ENCODE results near the gene SLC49A4.
"Not testable (repeated sequence)": the region's sequence is repeated elsewhere in the genome, so short reads cannot be mapped to it uniquely, and the experiment has no call there.

SLC49A4 gene, protein sequence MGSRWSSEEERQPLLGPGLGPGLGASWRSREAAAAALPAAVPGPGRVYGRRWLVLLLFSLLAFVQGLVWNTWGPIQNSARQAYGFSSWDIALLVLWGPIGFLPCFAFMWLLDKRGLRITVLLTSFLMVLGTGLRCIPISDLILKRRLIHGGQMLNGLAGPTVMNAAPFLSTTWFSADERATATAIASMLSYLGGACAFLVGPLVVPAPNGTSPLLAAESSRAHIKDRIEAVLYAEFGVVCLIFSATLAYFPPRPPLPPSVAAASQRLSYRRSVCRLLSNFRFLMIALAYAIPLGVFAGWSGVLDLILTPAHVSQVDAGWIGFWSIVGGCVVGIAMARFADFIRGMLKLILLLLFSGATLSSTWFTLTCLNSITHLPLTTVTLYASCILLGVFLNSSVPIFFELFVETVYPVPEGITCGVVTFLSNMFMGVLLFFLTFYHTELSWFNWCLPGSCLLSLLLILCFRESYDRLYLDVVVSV

DNA sequence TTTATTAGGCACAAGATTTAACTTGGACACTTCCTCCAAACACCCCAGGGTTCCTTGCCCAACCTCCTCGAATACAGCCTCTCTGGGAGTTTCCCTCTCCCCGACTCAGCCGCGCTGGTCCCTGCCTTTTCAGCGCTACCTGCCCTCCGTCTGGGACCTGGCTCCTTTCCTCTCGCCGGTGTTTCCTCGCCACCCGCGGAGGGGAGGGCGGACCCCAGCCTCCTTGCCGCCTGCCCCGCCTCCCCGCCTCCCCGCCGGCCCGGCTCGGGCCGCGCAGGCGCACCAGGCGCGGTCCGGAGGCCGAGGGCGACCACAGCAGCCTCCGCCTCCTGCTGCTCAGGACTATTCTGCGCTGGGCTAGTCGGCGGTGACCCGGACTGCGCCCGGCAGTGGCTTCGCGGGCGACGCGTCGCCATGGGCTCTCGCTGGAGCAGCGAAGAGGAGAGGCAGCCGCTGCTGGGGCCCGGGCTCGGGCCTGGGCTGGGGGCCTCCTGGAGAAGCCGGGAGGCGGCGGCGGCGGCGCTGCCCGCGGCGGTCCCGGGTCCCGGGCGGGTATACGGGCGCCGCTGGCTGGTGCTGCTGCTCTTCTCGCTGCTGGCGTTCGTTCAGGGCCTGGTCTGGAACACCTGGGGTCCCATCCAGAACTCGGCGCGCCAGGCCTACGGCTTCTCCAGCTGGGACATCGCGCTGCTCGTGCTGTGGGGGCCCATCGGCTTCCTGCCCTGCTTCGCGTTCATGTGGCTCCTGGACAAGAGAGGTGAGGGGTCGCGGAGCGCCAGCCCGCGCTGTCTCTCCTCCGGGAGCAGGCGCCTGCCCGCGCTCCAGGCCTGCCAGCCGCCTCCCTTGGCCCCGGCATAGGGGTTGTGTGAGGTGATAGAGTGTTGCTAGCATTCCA is at the start of gene SLC49A4:
TSS of gene SLC49A4 (plus strand) at position 291 of the 895 bp plus-strand sequence. CDS start at position 415, 124 bp downstream.
- TF ChIP-seq, protein P1, sequence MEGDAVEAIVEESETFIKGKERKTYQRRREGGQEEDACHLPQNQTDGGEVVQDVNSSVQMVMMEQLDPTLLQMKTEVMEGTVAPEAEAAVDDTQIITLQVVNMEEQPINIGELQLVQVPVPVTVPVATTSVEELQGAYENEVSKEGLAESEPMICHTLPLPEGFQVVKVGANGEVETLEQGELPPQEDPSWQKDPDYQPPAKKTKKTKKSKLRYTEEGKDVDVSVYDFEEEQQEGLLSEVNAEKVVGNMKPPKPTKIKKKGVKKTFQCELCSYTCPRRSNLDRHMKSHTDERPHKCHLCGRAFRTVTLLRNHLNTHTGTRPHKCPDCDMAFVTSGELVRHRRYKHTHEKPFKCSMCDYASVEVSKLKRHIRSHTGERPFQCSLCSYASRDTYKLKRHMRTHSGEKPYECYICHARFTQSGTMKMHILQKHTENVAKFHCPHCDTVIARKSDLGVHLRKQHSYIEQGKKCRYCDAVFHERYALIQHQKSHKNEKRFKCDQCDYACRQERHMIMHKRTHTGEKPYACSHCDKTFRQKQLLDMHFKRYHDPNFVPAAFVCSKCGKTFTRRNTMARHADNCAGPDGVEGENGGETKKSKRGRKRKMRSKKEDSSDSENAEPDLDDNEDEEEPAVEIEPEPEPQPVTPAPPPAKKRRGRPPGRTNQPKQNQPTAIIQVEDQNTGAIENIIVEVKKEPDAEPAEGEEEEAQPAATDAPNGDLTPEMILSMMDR (IDR thresholded peaks at IDR 0.05; ENCODE audit: insufficient read depth, low read length, missing control alignments) = peak; percentile 11
- DNase-seq (ENCODE audit: low read depth, low spot score) = no peak
- ChIA-PET CTCF (no interaction called here), POLR2A (no interaction called here)
- peak within 1 kb of the TSS; percentile 87 for H3K4me3 ChIP-seq (ENCODE audit: low read depth, low read length)

GRCh38 chr3:122745369-122746021 is 49.4 kb upstream of the SLC49A4 start:
- POLR2A ChIA-PET = interaction anchor here (1.0 kb wide), 1 partner anchor 16 kb away, joined by 3 read pairs; no protein-coding TSS in a partner anchor
- peak; percentile 55 for DNase-seq (ENCODE audit: low read depth, low spot score)
- TF ChIP-seq, protein P1 (IDR thresholded peaks at IDR 0.05; ENCODE audit: insufficient read depth, low read length, missing control alignments) = no peak
- H3K4me3 ChIP-seq (ENCODE audit: low read depth, low read length) = no peak overlapping the region
- CTCF ChIA-PET = interaction anchor here (1.5 to 2.6 kb wide), 2 partner anchors 10 to 287 kb away, joined by 3 to 21 read pairs; no protein-coding TSS in a partner anchor

DNA sequence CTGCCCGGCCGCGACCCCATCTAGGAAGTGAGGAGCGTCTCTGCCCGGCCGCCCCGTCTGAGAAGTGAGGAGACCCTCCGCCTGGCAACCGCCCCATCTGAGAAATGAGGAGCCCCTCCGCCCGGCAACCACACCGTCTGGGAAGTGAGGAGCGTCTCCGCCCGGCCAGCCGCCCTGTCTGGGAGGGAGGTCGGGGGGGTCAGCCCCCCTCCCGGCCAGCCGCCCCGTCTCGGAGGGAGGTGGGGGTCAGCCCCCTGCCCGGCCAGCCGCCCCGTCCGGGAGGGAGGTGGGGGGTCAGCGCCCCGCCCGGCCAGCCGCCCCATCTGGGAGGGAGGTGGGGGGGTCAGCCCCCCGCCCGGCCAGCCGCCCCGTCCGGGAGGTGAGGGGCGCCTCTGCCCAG is 47.6 kb upstream of the SLC49A4 start:
- DNase-seq (ENCODE audit: low read depth, low spot score); POLR2A ChIA-PET; CTCF ChIA-PET; H3K4me3 ChIP-seq (ENCODE audit: low read depth, low read length): not testable (repeated sequence)

DNA sequence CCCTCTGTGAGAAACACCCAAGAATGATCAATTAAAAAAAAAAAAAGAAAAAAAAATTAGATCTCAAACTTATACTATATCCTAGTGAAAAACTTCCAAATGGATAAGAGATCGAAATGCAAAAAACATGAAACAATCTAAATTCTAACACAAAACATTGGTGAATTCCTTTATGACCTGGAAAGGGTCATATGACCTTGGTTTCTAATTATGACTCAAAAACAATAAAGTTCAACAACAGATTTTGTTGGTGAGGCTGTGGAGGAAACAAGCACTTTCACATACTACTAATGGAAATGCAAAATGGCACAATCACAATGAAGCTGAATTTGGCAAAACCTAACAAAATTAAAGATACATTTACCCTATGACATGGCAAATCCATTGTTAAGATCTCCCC is 46.5 kb upstream of the SLC49A4 start:
- TF ChIP-seq, protein P1 (IDR thresholded peaks at IDR 0.05; ENCODE audit: insufficient read depth, low read length, missing control alignments) = no peak
- ChIA-PET CTCF (no interaction called here), POLR2A (no interaction called here)
- no peak overlapping the region for H3K4me3 ChIP-seq (ENCODE audit: low read depth, low read length)
- DNase-seq (ENCODE audit: low read depth, low spot score) = no peak

DNA sequence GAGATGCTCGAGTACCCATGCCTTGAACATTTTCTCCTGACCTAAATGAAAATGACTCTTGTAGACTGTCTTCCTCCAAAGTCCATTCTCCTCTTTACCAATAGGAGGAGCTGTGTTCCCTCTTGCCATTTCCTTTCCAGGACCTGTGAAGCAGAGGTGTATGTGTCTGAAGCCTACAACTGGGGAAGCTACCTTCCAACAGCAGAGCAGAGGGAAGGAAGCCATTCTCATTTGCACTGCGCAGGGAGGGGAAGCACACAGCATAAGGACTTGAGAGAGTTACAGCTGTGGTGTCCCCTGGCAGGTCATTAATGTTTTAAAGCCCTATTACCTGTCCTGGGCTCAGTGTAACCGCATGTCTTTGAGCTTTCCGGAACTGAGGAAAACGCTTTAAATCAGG is 39.9 kb upstream of the SLC49A4 start:
- no peak for DNase-seq (ENCODE audit: low read depth, low spot score)
- ChIA-PET CTCF (interaction anchor here (0.7 to 2.4 kb wide), 16 partner anchors 9 to 1209 kb away, joined by 3 to 21 read pairs (median 4); partner anchors contain the start of genes FAM162A and POLQ), POLR2A (no interaction called here)
- TF ChIP-seq, protein P1 (IDR thresholded peaks at IDR 0.05; ENCODE audit: insufficient read depth, low read length, missing control alignments) = peak; percentile 62
- H3K4me3 ChIP-seq (ENCODE audit: low read depth, low read length) = no peak overlapping the region

GRCh38 chr3:122755491-122755890 is 39.4 kb upstream of the SLC49A4 start:
- ChIA-PET POLR2A (no interaction called here), CTCF (interaction anchor here (0.7 to 2.4 kb wide), 15 partner anchors 10 to 1209 kb away, joined by 3 to 21 read pairs (median 4); partner anchors contain the start of genes FAM162A and POLQ)
- DNase-seq (ENCODE audit: low read depth, low spot score) = no peak
- TF ChIP-seq, protein P1 (IDR thresholded peaks at IDR 0.05; ENCODE audit: insufficient read depth, low read length, missing control alignments) = no peak
- H3K4me3 ChIP-seq (ENCODE audit: low read depth, low read length) = no peak overlapping the region
